Sciatic nerve (tissue), 2 donors: ENCODE results near the gene BUB1B. TPM values are rescaled to one million over a fixed set of nuclear protein-coding genes. Genes with fewer than 3 reads are reported as not detected.

Experiments used
- ATAC-seq: fragments of 200-7000 bp; cut with Tn5 transposase; one replicate; pipeline ENCODE4 v1.9.1; 2020; ENCODE audit warnings: mild to moderate bottlenecking, moderate library complexity
- DNase-seq: peaks from one replicate; pipeline ENCODE4 v3.0.0-alpha.2; 2020; ENCODE audit warnings: low spot score
- intact Hi-C: fragments of 100-400 bp; cut with DNase I; formaldehyde crosslinking; loops from one replicate; pipeline ENCODE4 v1.14.2; 2022
- total RNA-seq: library from RNA; stranded (reverse); fragmentation: NEBNext Ultra II Directional; extraction: Animal tissue kit (Norgen Biotek cat#: 25700); gene quantifications from one replicate; pipeline ENCODE4 v1.2.1, GENCODE V29; 2021
- donor health status: DM: no; HTN: no; CAD: no.
- donor health status: DM: no; HTN: no; CAD: no.

Gene BUB1B
- total RNA-seq, 1 donor from 2014 or later = 0.67 TPM

- DNase-seq (no peak), ATAC-seq (no peak)
- intact Hi-C loops = no loop called here
Measured at GRCh38 chr15:40264321-40265153, 103.7 kb downstream of the BUB1B start.

GRCh38 chr15:40265355-40265754 lies 104.5 kb downstream of the BUB1B start:
- DNase-seq (no peak), ATAC-seq (no peak)
- intact Hi-C loops = no loop called here

DNA sequence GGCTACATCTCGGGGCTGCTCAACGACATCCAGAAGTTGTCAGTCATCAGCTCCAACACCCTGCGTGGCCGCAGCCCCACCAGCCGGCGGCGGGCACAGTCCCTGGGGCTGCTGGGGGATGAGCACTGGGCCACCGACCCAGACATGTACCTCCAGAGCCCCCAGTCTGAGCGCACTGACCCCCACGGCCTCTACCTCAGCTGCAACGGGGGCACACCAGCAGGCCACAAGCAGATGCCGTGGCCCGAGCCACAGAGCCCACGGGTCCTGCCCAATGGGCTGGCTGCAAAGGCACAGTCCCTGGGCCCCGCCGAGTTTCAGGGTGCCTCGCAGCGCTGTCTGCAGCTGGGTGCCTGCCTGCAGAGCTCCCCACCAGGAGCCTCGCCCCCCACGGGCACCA lies 105.0 kb downstream of the BUB1B start:
- no peak for DNase-seq
- ATAC-seq = no peak
- intact Hi-C loops = no loop called here

GRCh38 chr15:40266828-40267304 lies 106.0 kb downstream of the BUB1B start:
- DNase-seq (no peak), ATAC-seq (peak; percentile 49)
- intact Hi-C loops = no loop called here

DNA sequence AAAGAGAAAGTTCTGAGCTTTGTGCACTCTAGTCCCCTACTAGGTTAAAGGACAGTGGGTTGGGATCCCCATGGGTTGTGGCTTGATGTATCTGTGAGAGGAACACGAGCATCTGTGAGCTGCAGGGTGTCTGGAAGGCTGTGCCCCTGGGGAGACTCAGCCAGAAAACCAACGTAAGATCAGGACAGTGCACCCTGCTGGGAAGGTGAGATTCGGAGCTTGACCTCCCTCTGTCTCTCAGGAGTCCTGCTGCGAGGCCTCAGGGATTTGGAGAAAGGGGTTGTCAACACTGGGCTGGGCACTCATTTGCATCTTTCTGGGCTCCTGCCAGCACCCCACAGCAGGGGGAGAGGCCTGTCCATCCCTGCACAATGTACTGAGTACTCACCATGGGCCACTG lies 106.8 kb downstream of the BUB1B start:
- ATAC-seq = no peak
- no peak for DNase-seq
- intact Hi-C loops = no loop called here

DNA sequence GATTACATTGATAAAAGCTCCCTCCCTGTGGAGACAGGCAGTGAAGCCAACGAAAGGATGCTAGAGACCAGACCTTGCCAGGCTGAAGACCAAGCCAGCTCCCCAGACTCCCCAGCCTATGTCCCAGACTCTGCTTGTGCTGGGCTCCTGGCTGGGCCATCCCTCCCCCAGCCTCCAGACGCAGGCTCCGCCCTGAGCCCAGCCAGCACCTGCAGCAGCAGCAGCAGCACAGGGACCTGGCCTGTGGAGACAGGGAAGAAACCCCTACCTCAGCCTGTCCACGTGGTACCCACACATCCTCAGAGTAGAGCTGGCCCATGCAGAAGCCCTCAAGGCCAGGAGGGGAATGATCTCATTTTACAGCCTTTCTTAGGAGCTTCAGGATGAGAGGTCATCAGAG lies 108.7 kb downstream of the BUB1B start:
- intact Hi-C loops = loop anchor here (5.0 kb wide), 2 partner anchors 52 to 222 kb away; no protein-coding TSS in a partner anchor
- no peak for ATAC-seq
- no peak for DNase-seq

DNA sequence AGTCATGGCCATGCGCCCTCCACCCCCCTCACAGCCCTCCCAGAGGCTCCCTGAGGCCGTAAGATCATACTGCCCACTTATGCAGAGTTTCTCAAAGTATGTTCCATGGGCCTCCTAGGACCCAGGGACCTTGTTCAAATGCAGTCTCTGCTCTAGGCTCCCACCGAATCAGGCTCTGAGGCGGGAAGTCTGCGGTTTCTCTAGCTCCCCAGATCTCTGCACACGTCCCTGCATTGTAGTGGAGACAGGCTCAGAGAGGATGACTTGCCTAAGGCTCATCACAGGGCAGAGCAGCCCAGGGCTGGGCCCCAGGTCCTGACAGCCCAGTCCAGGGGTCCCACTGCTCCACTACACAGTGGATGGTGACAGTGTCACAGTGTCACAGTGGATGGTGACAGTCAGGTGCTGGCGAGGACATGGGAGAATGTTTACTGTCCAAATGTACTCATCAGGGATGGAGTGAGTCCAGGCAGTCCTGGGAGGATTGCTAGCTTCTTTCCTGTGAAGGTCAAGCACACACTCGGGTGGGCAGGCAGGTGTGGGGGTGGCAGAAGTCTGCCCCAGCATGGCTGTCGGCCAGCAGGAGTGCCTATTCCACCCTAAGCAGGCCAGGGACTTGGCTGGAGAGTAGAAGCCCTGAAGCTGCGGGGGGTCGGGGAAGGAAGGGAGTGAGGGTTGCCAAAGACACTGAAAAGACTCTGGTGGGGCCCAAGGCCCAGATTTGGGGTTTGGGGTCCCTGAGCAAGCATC lies 109.6 kb downstream of the BUB1B start:
- DNase-seq (no peak), ATAC-seq (no peak)
- intact Hi-C loops = loop anchor here (5.0 kb wide), 2 partner anchors 53 to 223 kb away; no protein-coding TSS in a partner anchor

Other genes starting within 250 kb of the BUB1B start
- gene GPR176, start 240.8 kb upstream of the BUB1B start, total RNA-seq = 5.7 TPM
- gene EIF2AK4, start 227.0 kb upstream of the BUB1B start, total RNA-seq = 42.5 TPM
- 150 TPM for gene SRP14, start 121.9 kb upstream of the BUB1B start, total RNA-seq
- gene BMF, start 52.2 kb upstream of the BUB1B start, total RNA-seq = 15.0 TPM
- 0.31 TPM for gene PAK6, start 78.0 kb downstream of the BUB1B start, total RNA-seq
- gene ANKRD63, start 122.0 kb downstream of the BUB1B start, total RNA-seq = not detected
- 43.4 TPM for gene PLCB2, start 146.9 kb downstream of the BUB1B start, total RNA-seq
- 25.5 TPM for gene INAFM2, start 162.6 kb downstream of the BUB1B start, total RNA-seq
- 37.8 TPM for gene CCDC9B, start 179.9 kb downstream of the BUB1B start, total RNA-seq
- not detected for gene PHGR1, start 190.0 kb downstream of the BUB1B start, total RNA-seq
- gene DISP2, start 197.2 kb downstream of the BUB1B start, total RNA-seq = 2.1 TPM
- 6.4 TPM for gene KNSTRN, start 221.7 kb downstream of the BUB1B start, total RNA-seq
- 67.8 TPM for gene IVD, start 244.7 kb downstream of the BUB1B start, total RNA-seq